ENCODE data around the gene NPPA. TPM values are rescaled to one million over a fixed set of nuclear protein-coding genes. Genes with fewer than 3 reads are reported as not detected.
A peak's percentile ranks its signal among the peaks of the same experiment; 100 is the strongest.

The NPPA gene
- total RNA-seq, 3 donors from 2014 or later: 0.35 to 2.0 TPM; not detected in 1

GRCh38 chr1:11802973-11803885, 44.4 kb downstream of the NPPA start:
- H3K4me1 ChIP-seq (ENCODE audit: low read depth): peaks cover 42% of the 10 kb centered on the region
- no peaks in the 10 kb centered on the region for H3K36me3 ChIP-seq (ENCODE audit: low read depth)
- ATAC-seq (peak; percentile 53), DNase-seq (peak; percentile 90 to 95 (median 91))
- H3K9me3 ChIP-seq: no peaks in the 10 kb centered on the region
- intact Hi-C loops (cut with DNase I, micrococcal nuclease): no loop called here
- TF ChIP-seq CTCF (IDR thresholded peaks at IDR 0.05): no peak
- peak overlapping the region; percentile 27 for H3K4me3 ChIP-seq

- Histone ChIP-seq H3K4me1 (ENCODE audit: low read depth) (peaks cover 39% of the 10 kb centered on the region), H3K9me3 (no peaks in the 10 kb centered on the region), H3K4me3 (no peak overlapping the region), H3K36me3 (ENCODE audit: low read depth) (no peaks in the 10 kb centered on the region)
- no peak for TF ChIP-seq CTCF (IDR thresholded peaks at IDR 0.05)
- intact Hi-C loops (cut with DNase I, micrococcal nuclease): no loop called here
- no peak for ATAC-seq
- no peak for DNase-seq
Measured at GRCh38 chr1:11802616-11802972, 45.0 kb downstream of the NPPA start.

GRCh38 chr1:11800756-11801433, 46.7 kb downstream of the NPPA start:
- intact Hi-C loops (cut with DNase I, micrococcal nuclease): no loop called here

GRCh38 chr1:11800391-11800755, 47.2 kb downstream of the NPPA start:
- Histone ChIP-seq H3K9me3 (no peaks in the 10 kb centered on the region), H3K4me1 (ENCODE audit: low read depth) (peaks cover 29% of the 10 kb centered on the region), H3K36me3 (ENCODE audit: low read depth) (no peaks in the 10 kb centered on the region), H3K4me3 (no peak overlapping the region)
- ATAC-seq (no peak), DNase-seq (peak in 1 of 3 donors; percentile 16)
- intact Hi-C loops (cut with DNase I, micrococcal nuclease): no loop called here
- no peak for TF ChIP-seq CTCF (IDR thresholded peaks at IDR 0.05)

More at GRCh38 chr1:11800756-11801433, 46.7 kb downstream of the NPPA start:
- Histone ChIP-seq H3K9me3 (no peaks in the 10 kb centered on the region), H3K36me3 (ENCODE audit: low read depth) (no peaks in the 10 kb centered on the region), H3K4me1 (ENCODE audit: low read depth) (peaks cover 29% of the 10 kb centered on the region), H3K4me3 (no peak overlapping the region)
- ATAC-seq (no peak), DNase-seq (peak in 1 of 3 donors; percentile 17)
- TF ChIP-seq CTCF (IDR thresholded peaks at IDR 0.05): no peak

GRCh38 chr1:11799896-11800295, 47.7 kb downstream of the NPPA start:
- no peaks in the 10 kb centered on the region for H3K36me3 ChIP-seq (ENCODE audit: low read depth)
- intact Hi-C loops (cut with DNase I, micrococcal nuclease): no loop called here
- DNase-seq: no peak
- H3K4me3 ChIP-seq: no peak overlapping the region
- peaks cover 27% of the 10 kb centered on the region for H3K4me1 ChIP-seq (ENCODE audit: low read depth)
- no peak for TF ChIP-seq CTCF (IDR thresholded peaks at IDR 0.05)
- no peaks in the 10 kb centered on the region for H3K9me3 ChIP-seq
- ATAC-seq: no peak
